Measurements from ENCODE around the gene USH1C. TPM values are rescaled to one million over a fixed set of nuclear protein-coding genes. Genes with fewer than 3 reads are reported as not detected.

The USH1C gene
- total and polyA plus RNA-seq, 2 of the 13 experiments (the other 11 are each of a cell fraction or from before 2014, with no cell fraction given): not detected

DNA sequence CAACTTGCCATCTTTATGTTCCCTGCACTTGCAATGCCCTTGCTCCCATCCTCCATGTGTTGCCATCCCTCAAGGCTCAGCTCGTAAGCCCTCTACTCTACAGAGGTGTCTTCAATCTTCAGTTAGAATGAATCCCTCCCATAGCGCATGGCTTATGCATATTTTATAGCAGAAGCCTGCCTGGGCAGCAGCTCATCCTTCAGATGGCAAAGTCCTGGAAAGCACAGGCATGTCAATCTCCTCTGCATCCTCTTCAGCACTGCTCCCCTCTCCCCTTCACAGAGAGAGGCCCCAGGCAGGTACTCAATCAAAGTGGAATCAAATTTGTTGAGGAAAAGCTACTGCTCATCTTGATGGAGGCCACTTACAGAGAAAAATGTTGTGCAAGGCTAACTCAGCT, 36.4 kb downstream of the USH1C start:
- in situ Hi-C loops (cut with HindIII; ENCODE audit: extremely low pct_ligation_motif_present, low pct_unique_long_range_greater_than_20kb) (loop anchor here (5.0 to 25.0 kb wide), 2 partner anchors 125 to 270 kb away; no protein-coding TSS in a partner anchor), intact Hi-C loops (cut with micrococcal nuclease; ENCODE audit: unreplicated experiment) (loop anchor here (10.0 kb wide), 1 partner anchor 273 kb away; no protein-coding TSS in a partner anchor)
- CTCF ChIA-PET (ENCODE audit: low intra/inter-chr PET ratio, low total read pairs): no interaction called here
- FAIRE-seq (no peak), ATAC-seq (no peak), DNase-seq (ENCODE audit: low spot score) (no peak)
- BruUV-seq (replicated peaks): no TSS peak
- POLR2A ChIA-PET: no interaction called here
- Histone ChIP-seq H3K27ac (ENCODE audit: extremely low read length, insufficient read depth, low read length) (no peak overlapping the region), H2AFZ (ENCODE audit: low read length) (no peak overlapping the region), H3K4me2 (ENCODE audit: low read depth, low read length) (no peak overlapping the region), H3K9me3 (ENCODE audit: low read length) (no peaks in the 10 kb centered on the region), H3K4me1 (ENCODE audit: insufficient read depth, low read length) (no peaks in the 10 kb centered on the region), H3K27me3 (ENCODE audit: control insufficient read depth in 1 of 2, insufficient read depth in 2 of 2, low read length in 2 of 2) (no peaks in the 10 kb centered on the region; a peak in 2 of 5 replicates), H3K79me2 (ENCODE audit: insufficient read depth, low read length) (no peaks in the 10 kb centered on the region), H3K4me3 (replicated peaks in 1 of 3; ENCODE audit: insufficient read depth in 1 of 3, low read depth in 2 of 3, low read length in 3 of 3) (no peak overlapping the region), H3K36me3 (replicated peaks in 1 of 2; ENCODE audit: control insufficient read depth in 1 of 2, insufficient read depth in 2 of 2, low read length in 2 of 2) (no peaks in the 10 kb centered on the region), H4K20me1 (ENCODE audit: insufficient read depth, low read length) (no peaks in the 10 kb centered on the region), H3K9ac (ENCODE audit: insufficient read depth, low read depth, low read length) (no peak overlapping the region)
- WGBS (ENCODE audit: low lambda C conversion rate): 40% methylated on average over 2 of the region's 2 CpGs
- TF ChIP-seq FOXA1 (IDR thresholded peaks at IDR 0.05): no peak
- no peak for TF ChIP-seq FOXA1 (CRISPR knock-in tag; IDR thresholded peaks at IDR 0.05)
- TF ChIP-seq POGZ (CRISPR knock-in tag; IDR thresholded peaks at IDR 0.05): no peak
- TF ChIP-seq, protein P1, sequence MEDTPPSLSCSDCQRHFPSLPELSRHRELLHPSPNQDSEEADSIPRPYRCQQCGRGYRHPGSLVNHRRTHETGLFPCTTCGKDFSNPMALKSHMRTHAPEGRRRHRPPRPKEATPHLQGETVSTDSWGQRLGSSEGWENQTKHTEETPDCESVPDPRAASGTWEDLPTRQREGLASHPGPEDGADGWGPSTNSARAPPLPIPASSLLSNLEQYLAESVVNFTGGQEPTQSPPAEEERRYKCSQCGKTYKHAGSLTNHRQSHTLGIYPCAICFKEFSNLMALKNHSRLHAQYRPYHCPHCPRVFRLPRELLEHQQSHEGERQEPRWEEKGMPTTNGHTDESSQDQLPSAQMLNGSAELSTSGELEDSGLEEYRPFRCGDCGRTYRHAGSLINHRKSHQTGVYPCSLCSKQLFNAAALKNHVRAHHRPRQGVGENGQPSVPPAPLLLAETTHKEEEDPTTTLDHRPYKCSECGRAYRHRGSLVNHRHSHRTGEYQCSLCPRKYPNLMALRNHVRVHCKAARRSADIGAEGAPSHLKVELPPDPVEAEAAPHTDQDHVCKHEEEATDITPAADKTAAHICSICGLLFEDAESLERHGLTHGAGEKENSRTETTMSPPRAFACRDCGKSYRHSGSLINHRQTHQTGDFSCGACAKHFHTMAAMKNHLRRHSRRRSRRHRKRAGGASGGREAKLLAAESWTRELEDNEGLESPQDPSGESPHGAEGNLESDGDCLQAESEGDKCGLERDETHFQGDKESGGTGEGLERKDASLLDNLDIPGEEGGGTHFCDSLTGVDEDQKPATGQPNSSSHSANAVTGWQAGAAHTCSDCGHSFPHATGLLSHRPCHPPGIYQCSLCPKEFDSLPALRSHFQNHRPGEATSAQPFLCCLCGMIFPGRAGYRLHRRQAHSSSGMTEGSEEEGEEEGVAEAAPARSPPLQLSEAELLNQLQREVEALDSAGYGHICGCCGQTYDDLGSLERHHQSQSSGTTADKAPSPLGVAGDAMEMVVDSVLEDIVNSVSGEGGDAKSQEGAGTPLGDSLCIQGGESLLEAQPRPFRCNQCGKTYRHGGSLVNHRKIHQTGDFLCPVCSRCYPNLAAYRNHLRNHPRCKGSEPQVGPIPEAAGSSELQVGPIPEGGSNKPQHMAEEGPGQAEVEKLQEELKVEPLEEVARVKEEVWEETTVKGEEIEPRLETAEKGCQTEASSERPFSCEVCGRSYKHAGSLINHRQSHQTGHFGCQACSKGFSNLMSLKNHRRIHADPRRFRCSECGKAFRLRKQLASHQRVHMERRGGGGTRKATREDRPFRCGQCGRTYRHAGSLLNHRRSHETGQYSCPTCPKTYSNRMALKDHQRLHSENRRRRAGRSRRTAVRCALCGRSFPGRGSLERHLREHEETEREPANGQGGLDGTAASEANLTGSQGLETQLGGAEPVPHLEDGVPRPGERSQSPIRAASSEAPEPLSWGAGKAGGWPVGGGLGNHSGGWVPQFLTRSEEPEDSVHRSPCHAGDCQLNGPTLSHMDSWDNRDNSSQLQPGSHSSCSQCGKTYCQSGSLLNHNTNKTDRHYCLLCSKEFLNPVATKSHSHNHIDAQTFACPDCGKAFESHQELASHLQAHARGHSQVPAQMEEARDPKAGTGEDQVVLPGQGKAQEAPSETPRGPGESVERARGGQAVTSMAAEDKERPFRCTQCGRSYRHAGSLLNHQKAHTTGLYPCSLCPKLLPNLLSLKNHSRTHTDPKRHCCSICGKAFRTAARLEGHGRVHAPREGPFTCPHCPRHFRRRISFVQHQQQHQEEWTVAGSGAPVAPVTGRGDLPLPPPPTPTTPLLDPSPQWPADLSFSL (CRISPR knock-in tag; IDR thresholded peaks at IDR 0.05): no peak
- TF ChIP-seq ZNF781 (CRISPR knock-in tag; IDR thresholded peaks at IDR 0.05; ENCODE audit: borderline replicate concordance, not compliant biosample characterization): no peak
- TF ChIP-seq TBX3 (IDR thresholded peaks at IDR 0.05; ENCODE audit: borderline replicate concordance): no peak
- TF ChIP-seq HNRNPK (IDR thresholded peaks at IDR 0.05; ENCODE audit: low read depth, low read length, poor library complexity, severe bottlenecking): no peak
- no peak for TF ChIP-seq ZBTB7B (CRISPR knock-in tag; IDR thresholded peaks at IDR 0.05)
